ENCODE data around the gene SIMC1.
"Not testable (repeated sequence)": the region's sequence is repeated elsewhere in the genome, so short reads cannot be mapped to it uniquely, and the experiment has no call there.

SIMC1 gene

GRCh38 chr5:176290057-176290840, 52.0 kb downstream of the SIMC1 start:
- DNase-seq (ENCODE audit: low read depth in 3 of 3), result not testable (repeated sequence)

- not testable (repeated sequence) for DNase-seq (ENCODE audit: low read depth in 3 of 3)
These were observed 67.1 kb downstream of the SIMC1 start for GRCh38 chr5:176305356-176305755.

DNA sequence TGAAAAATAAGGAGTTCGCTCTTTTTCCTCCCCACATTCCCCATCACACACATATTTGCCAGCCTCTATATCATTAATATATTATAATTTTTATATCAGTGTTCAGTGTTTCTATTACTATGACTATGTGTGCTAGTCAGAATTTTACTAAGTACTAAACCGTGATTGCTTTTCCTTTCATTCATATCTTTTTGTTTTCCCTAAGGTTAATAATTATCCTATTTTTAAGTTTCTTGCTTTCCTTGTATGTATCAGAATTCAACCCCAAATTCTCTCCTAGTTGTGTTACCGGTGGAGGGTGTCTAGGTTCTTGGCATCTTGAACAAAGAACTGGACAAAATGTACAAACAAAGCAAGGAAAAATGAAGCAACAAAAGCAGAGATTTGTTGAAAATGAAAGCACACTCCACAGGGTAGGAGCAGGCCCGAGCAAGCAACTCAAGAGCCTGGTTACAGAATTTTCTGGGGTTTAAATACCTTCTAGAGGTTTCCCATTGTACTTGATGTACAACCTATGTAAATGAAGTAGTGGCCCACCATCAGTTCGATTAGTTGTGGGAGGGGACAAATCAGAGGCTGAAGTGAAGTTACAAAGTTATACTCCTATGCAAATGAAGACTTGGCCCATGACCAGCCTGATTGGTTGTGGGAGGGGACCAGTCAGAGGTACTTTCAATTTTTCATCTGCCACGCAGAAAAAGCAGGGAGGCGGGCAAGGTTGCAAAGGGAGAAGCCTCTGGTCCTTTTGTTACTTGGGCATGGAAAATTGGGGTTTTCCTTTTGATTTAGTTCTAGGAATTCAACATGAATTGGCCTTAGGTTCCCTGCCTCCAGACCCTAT, 79.5 kb downstream of the SIMC1 start:
- no peak for DNase-seq (ENCODE audit: low read depth in 3 of 3)

DNA sequence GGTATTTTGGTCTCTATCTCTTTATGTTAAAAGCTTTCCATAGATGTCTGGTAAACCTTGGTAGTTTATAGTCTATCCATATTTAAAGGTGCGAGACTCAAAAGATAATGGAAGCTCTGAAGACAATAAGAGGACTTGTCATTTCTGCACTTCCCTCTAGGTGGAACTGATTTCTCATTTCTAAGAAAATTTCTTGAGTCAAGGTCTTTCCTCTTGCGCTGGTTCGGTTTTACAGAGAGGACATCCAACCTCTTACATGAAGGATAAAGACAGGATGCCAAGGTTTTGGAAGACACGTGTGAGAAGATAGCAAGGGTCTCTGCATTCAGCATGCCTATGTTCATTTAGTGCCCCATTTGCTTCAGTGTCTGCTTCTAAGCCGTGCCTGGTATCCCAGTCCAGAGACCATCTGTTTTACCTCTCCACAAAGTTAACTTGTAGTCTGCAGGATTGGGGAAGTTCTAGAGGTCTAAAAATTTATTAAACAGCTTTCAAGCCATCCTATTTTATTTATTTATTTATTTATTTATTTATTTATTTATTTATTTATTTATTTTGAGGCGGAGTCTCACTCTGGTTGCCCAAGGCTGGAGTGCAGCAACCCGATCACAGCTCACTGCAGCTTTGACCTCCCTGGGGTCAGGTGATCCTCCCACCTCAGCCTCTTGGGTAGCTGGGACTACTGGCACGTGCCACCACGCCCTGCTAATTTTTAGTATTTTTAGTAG, 81.8 kb downstream of the SIMC1 start:
- no peak for DNase-seq (ENCODE audit: low read depth in 3 of 3)

GRCh38 chr5:176320577-176320976, 82.4 kb downstream of the SIMC1 start:
- DNase-seq (ENCODE audit: low read depth in 3 of 3), result no peak

DNA sequence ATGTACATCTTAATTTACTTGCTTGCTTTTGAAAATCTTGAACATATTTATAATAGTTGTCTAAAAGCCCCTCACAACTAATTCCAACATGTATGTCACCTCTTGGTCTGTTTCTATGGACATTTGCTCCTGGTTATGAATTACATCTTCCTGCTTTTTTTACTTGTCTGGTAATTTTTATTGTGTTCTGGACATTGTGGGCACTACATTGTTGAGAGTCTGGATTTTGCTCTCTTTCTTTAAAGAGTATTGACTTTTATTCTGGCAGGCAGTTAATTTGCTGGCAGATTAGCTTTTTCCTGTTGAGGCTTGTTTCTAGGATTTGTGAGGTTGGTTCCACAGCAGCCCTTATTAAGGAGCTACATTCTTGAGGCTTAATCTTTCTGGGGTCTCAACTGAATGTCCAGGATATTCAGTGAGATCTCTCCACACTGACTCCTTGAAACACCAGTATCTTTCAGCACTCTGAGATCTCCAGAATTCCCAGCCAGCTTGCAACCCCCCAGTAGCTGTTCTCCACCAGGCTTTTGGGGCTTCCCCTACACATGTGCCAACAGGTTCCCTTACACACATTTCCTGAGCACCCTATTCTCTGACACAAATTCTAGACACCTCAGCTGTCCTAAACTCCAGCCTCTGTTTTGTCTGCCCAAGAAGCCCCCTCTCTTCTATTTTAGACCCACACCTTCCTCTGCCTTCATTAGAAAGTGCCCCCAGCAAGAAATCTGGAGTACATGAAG, 96.0 kb downstream of the SIMC1 start:
- DNase-seq (ENCODE audit: low read depth in 3 of 3), result no peak

GRCh38 chr5:176337913-176338312, 99.7 kb downstream of the SIMC1 start:
- DNase-seq (ENCODE audit: low read depth in 3 of 3), result no peak

DNA sequence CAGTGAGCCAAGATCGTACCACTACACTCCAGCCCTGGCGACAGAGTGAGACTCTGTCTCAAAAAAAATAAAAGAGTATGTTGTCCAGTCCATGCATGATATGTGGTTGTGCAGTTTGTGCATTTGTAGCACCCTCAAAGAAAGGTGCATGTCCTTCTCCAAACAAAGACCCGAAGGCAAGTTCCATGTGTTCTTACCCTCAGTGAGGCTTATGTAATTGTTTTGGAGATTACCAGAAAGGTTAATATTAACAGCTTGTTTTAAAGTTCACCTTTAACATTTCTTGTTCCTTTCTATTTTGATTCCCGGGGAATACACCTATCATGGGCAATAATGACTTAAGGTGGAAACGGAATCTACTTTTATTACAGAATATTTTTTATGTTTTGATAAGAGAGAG, 101.1 kb downstream of the SIMC1 start:
- no peak for DNase-seq (ENCODE audit: low read depth in 3 of 3)

DNA sequence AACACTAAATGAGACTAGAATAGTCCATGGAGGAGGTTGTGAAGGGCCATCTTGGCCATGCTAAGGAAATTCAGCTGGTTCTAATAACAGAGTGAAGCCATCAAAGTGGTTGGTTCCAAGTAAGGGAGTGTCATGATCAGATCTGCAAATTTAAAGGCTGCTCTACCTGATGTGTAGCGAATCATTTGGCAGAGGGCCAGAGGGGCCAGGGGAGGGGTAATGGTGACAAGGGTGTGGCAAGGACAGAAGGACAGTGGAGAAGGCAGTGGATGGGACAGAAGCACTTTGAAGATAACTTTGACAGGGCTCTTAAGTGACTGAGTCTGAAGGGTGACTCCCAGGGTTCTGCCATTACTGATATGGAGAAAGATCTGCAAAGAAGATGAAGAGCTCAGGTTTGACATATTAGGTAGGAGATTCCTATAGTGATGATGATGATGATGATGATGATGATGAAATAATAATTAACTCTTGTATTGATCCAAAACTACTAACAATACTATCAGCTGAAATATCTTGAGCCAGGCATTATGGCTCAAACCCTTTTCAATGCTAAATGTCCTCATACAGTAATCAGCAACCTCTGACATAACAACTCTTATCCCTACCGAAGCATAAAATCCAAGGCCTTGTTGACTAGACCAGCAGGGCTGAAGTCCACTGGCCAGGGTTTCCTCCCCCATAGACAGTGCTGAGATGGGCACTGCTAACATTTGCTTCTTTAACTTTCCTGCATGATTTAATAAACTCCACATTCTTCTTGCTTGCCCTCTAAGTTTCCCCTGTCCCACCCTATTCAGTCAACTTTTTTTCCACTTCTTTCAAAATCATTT, 103.3 kb downstream of the SIMC1 start:
- no peak for DNase-seq (ENCODE audit: low read depth in 3 of 3)

DNA sequence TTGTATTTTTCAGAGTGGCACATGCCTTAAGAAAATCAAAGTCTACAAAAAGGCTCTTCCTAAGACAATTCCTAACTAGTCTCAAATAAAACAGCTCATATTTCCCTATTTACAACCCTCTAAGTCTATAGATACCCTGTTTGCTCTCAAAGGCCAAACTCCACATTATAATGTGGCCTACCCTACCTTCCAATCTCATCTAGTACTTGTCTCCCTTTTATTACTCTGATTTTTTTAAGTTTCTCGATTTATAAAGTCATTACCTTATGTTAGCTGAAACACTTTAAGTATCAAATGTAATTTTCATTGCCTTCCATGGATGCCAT, 103.9 kb downstream of the SIMC1 start:
- DNase-seq (ENCODE audit: low read depth in 3 of 3), result no peak

DNA sequence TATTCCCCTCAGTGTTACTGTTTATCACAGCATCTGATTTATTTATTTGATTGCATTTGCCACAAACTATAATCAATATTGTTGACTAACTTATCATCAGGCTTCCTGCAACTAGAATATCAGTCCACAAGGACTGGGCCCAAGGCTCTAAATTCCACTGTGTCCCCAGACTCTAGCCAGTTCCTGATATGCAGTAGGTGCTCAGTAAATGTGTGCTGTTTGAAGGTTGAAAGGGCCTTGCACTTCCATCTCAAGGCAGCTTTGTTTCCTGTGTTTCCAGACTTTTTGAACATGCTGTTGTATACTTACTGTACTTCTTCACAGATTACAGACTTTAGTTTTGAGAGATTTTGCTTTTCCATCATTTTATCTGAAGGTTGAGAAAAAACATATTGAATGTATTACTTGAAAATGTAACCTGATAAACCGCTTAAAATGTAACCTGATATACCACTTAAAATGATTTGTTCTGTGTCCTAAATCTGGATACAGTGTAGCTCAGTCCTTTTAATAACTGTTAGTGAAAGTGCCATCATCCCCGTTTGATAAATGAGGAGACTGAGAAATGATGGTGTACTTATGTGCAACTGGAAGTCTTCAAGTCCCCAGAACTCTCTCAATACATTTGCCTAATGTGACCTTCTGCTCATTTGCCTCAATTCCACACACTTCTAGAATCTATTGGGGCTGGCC, 104.7 kb downstream of the SIMC1 start:
- DNase-seq (ENCODE audit: low read depth in 3 of 3), result no peak

- no peak for DNase-seq (ENCODE audit: low read depth in 3 of 3)
These were observed 112.2 kb downstream of the SIMC1 start for GRCh38 chr5:176350416-176350815.

DNA sequence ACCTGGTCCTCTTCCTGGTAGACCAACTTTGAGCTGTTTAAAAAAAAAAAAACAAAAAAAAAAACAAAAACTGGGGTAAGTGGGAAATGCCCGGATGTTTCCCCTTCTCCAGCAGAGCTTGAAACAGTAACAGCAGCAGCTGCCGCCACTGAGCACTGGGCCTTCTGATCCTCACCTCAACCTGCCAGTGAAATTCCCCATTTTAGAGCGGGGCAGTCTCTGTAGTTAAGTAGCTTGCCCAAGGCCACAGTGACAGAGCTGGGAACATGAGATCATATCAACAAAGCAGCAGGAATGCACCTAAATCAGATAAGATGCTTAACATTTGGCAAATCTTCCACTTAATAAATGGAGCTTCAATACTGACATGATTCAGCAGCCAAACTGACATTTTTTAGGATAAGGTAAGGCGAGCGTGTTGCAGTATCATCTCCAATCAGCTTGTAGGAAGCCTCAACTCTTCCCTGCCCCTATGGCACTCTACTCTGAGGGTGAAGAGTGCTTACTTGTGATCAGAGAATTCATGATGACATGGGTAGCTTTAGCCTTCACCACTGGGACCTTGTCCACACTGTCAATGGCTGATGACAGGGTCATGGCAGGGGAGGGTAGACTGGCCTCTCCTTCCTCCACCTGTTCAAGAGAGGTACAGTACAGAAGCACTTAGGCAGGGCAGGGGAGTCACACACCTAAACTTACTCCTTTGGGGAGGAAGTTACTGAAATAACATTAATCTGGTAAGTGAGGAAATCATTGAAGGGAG, 114.1 kb downstream of the SIMC1 start:
- no peak for DNase-seq (ENCODE audit: low read depth in 3 of 3)

DNA sequence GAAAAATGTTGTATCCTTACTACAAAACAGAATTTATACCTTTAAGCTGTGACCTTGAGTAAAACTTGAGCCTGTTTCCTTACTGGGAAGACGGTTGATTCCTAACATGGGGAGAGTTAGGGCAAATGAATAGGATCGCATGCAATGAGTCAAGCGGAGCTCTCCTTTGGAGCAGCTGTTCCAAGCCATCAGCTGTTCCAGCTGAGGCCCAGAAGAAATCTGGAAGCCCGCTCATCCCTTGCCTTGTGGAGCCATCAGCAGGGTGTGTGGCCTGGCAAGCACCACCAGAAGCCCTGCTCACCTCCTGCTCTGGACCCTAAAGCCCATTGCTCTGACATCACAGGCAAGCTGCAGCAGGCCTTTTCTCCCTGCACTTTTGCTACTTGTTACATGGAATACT, 115.3 kb downstream of the SIMC1 start:
- DNase-seq (ENCODE audit: low read depth in 3 of 3), result no peak

- DNase-seq (ENCODE audit: low read depth in 3 of 3), result no peak
These were observed 117.4 kb downstream of the SIMC1 start for GRCh38 chr5:176355400-176356178.

DNA sequence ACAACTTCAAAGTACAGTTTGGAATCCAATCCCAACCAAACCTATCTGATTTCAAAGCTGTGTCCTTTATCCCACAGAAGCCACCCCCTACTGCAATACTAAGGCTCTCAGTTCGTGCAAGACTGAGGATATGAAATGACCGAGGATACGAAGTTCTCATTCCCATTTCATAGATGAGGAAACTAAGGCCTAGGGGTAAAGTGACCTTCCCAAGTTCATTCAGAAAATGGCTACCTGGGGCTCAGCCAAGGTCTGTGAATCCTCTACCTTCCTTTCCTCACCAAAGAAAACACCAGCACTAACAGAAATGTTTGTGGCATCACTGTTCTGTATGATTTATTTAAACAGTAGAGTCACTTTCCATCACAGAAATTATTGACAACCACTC, 117.9 kb downstream of the SIMC1 start:
- no peak for DNase-seq (ENCODE audit: low read depth in 3 of 3)

DNA sequence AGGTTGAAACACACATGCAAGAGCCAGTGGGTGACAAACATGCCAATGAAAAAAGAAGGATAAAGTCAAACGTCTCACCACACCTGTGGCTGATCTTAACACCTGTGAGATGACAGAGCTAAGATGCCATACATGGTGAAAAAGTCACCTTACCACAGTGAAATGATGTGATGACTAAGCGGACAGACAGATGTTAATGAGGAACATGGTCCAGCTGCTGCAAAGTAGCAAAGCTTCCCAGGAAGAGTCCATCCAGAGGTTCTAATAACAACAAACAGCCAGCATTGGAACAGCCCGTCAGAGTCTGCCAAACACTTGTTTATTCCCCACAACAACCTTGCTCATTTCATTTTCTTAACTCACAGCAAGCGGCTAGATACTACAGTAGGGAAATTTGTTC, 121.4 kb downstream of the SIMC1 start:
- DNase-seq (ENCODE audit: low read depth in 3 of 3), result no peak

- DNase-seq (ENCODE audit: low read depth in 3 of 3), result peak in 1 of 3 experiments; percentile 6
These were observed 122.7 kb downstream of the SIMC1 start for GRCh38 chr5:176360894-176361436.
